ENCODE measurements around the gene ANKRD39.

DNA sequence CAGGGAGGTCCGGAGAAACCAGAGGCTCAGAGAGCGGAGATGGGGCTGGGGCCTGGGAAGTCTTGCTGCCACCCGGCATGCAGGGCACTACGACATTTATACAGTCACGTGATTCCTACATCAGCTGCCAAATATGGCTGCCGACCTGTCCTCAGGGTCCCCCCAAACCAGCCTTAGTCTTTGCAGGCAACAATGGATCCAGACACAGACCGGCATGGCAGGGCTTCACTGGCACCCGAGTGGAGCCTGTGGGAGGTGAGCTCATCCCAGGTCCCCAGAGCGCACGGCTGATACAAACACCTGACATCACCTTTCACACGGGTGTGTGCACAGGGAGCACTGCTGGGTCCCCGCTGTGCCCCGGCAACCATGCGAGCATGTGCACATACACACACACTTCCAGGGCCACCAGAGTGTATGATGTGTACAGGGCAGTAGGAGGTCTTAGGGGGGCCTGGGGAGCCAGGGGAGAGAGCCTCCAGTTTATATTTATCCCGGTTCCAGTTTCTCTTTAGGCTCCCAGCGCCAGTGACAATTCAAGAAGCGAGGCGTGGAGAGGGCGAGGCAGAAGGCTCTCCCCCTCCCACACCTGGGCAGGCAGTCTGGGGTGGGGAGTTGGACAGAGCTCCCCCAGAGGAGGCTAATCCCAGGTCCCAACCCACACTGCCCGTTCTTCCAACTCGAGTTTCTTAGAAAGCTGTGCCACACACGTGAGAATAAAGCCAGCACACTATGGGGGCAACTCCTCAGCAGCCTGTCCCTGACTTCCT is 9.4 kb upstream of the ANKRD39 start:
- TF ChIP-seq EZH2 (IDR thresholded peaks at IDR 0.05; ENCODE audit: low read depth, unreplicated experiment) (no peak), CTCF (conservative IDR thresholded peaks at IDR 0.05; ENCODE audit: low read depth in 2 of 2) (no peak), CREB1 (CRISPR knock-in tag; IDR thresholded peaks at IDR 0.05; ENCODE audit: low read depth) (no peak), JUNB (IDR thresholded peaks at IDR 0.05; ENCODE audit: unreplicated experiment) (no peak), POLR2AphosphoS5 (IDR thresholded peaks at IDR 0.05; ENCODE audit: low read depth) (no peak), ZNF114 (CRISPR knock-in tag; IDR thresholded peaks at IDR 0.05) (no peak), EZH2phosphoT487 (IDR thresholded peaks at IDR 0.05; ENCODE audit: unreplicated experiment) (no peak)

All from GM23338 (cell line).